Epithelial cell of proximal tubule (primary cell): ENCODE data around the gene FAM120B. TPM values are rescaled to one million over a fixed set of nuclear protein-coding genes. Genes with fewer than 3 reads are reported as not detected.

Experiments
- DNase-seq: peaks from one replicate; pipeline ENCODE4 v3.0.0-alpha.2; 2011; ENCODE audit warnings: low read depth
- H3K4me3 ChIP-seq: 2 replicates; pipeline ENCODE4 v1.5.1; 2011; ENCODE audit warnings: low read depth, mild to moderate bottlenecking, low read length
- CTCF ChIP-seq: conservative IDR thresholded peaks from 2 replicates; pipeline ENCODE4 v1.5.1; 2012; ENCODE audit warnings: low read depth, mild to moderate bottlenecking, low read length
- total RNA-seq: library from RNA; depleted of rRNA; stranded (reverse); fragments of >200 nt; gene quantifications from 2 replicates; pipeline ENCODE4 v1.2.3, GENCODE V29; 2015

FAM120B gene
- total RNA-seq, 1 donor from 2014 or later = 5.0 TPM

DNA sequence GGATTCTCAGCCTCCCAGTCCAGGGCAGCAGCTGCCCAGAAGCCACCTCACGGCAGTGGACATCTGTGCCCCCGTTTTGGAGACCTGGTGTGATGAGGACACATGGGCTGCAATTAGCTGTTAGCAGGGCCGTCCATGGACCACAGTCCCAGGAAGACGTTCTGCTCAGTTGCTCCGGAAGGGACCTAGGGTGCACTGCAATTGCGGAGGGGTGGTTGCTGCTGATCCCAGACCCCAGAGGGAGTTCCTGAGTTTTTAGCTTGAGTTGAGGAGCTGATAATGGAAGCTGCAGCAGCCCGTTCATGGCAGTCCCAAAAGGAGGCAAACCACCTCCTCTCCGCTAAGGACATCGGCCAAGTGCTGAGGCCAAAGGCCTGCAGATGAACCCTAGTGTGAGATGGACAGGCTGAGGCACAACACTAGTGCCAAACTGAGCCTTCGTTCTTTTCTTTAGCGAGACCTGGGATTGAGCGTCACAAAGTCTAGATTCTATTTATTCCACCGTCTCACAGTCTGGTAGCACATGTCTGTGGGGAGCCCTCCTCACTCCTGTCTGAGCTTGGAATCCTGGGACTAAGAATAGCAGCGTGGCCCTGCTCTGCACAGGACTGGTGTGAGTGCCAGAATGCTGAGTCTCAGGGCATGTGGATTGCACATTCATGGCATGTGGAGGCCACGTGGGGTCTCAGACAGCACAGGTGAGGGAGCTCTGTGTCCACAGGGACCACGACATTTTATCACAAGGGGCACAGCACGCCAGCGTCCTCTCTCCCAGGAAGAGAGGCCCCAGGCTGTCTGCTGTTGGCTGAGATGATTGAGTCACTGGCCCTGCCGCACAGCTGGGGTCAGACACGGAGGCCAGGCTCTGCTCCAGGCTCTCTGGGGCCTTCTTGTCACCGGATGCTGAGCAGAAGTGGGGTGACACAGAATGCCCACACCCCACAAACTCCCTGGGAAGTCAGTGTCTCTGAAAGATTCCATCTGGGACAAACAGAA lies 133.1 kb downstream of the FAM120B start:
- DNase-seq = no peak
- H3K4me3 ChIP-seq = no peak overlapping the region
- TF ChIP-seq CTCF = no peak

DNA sequence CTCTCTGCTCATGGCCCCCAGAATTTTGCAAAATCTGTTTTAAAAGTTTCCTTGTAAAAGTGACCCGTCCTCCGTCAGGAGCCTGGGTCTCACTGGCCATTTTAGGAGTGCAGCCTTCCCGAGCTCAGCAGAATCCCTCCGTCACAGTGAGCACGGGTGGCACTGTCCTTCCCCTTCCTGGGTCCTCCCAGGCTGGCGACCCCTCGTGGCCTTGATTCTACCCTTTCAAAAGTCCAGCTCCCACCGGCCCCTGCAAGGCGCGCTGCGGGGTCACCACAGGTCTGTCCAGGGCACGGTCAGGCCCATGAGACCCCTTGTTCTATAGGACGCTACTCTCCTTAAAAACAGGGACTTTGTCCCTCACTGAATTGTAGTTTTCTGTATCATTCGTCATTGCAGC lies 133.9 kb downstream of the FAM120B start:
- DNase-seq = no peak
- H3K4me3 ChIP-seq = no peak overlapping the region
- no peak for TF ChIP-seq CTCF

DNA sequence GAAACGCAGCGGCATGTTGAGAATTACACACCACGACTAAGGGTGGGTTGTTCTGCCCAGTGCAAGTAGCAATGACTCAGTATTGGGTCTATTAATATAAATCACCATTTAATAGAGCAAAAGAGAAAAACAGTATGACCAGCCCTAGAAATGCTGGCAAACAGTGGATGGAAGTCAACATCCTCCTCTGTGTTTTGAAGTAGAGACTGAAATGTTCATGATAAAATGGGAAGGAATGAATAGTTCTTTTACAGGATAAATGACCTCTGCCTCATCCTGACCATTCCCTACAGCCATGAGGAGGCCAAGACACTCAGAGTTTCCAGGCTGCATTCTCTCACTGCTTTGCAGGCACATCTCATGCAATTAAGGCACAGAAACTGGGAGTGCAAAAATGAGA lies 134.8 kb downstream of the FAM120B start:
- TF ChIP-seq CTCF = no peak
- no peak for DNase-seq
- H3K4me3 ChIP-seq = no peak overlapping the region

DNA sequence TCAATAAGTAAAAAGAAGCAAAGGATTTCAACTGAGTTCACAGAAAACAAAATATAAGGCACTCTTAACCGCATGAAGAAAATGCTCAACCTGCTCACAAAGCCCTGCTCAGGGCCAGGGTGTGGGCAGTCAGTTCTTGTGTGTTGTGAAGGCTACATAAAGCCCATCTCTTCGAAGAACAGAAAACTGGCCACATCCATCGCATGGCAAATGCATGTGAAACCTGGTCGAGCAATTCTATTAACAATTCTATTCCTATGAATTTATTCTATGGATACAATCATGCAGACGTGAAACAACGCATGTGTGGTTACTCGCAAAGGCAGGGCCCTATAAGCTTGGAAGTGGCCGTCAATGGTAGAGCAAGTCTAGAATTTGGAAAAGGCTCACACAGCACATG lies 136.0 kb downstream of the FAM120B start:
- no peak overlapping the region for H3K4me3 ChIP-seq
- DNase-seq = no peak
- no peak for TF ChIP-seq CTCF

DNA sequence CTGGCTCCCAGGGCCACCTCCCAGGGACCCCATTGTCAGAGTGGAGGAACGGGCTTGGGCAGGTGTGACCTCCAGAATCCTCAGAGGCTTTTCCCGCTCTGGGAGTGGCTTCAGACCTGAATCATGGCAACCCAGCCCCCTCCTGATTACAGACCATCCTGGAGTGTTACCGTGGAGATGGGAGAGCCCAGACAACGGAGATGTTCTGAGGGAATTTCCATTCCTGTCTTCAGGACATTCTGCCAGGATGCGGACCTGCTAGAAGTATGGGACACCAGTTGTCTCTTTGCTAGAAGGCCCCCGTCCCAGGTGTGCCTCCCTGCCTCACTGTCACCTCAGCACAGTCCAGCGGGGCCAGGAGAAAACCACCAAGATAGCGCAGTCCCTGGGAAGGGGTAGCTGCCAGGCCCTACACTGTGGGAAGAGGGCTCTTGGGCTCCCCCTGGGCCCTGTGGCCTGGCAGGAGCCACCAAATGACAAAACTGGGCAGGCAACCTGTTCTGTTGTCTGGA lies 136.6 kb downstream of the FAM120B start:
- no peak overlapping the region for H3K4me3 ChIP-seq
- no peak for DNase-seq
- TF ChIP-seq CTCF = no peak

- no peak for DNase-seq
- H3K4me3 ChIP-seq = no peak overlapping the region
Measured at GRCh38 chr6:170444056-170444591, 137.6 kb downstream of the FAM120B start.

More at GRCh38 chr6:170444056-170444591, 137.6 kb downstream of the FAM120B start:
- TF ChIP-seq CTCF = no peak
